DOHH2 (cell line): ENCODE results near the gene BSPRY.

ENCODE experiments used
- H3F3A ChIP-seq: fragments of 200-600 bp; sonication (generic), shearing (Covaris generic); 2 replicates; pipeline ENCODE4 v1.6.0; 2016; ENCODE audit warnings: antibody characterized with exemption, mild to moderate bottlenecking; ENCODE audit not compliant: control insufficient read depth, insufficient read depth
- H3K27ac ChIP-seq: fragments of 200-600 bp; sonication (generic); 2 replicates; pipeline ENCODE4 v1.5.1; 2014; ENCODE audit warnings: low read depth, mild to moderate bottlenecking, low read length, moderate library complexity
- H3K27me3 ChIP-seq: fragments of 200-600 bp; sonication (generic); 2 replicates; pipeline ENCODE4 v1.6.1; 2014; ENCODE audit warnings: mild to moderate bottlenecking, low read length, mixed read lengths; ENCODE audit not compliant: control insufficient read depth
- H3K36me3 ChIP-seq: fragments of 200-600 bp; sonication (generic); 2 replicates; pipeline ENCODE4 v1.6.1; 2014; ENCODE audit warnings: mild to moderate bottlenecking, low read length, moderate library complexity, mixed read lengths; ENCODE audit not compliant: control insufficient read depth
- H3K4me1 ChIP-seq: fragments of 200-600 bp; sonication (generic); 2 replicates; pipeline ENCODE4 v1.6.1; 2014; ENCODE audit warnings: mild to moderate bottlenecking, low read length, mixed read lengths; ENCODE audit not compliant: control insufficient read depth
- H3K4me2 ChIP-seq: fragments of 200-600 bp; sonication (generic); 2 replicates; pipeline ENCODE4 v1.6.0; 2014; ENCODE audit warnings: mild to moderate bottlenecking, low read length, moderate library complexity
- H3K4me3 ChIP-seq: fragments of 200-600 bp; sonication (generic); 2 replicates; pipeline ENCODE4 v1.5.1; 2014; ENCODE audit warnings: mild to moderate bottlenecking, low read length, mixed read lengths
- H3K79me2 ChIP-seq: fragments of 200-600 bp; sonication (generic); 2 replicates; pipeline ENCODE4 v1.6.1; 2014; ENCODE audit warnings: mild to moderate bottlenecking, low read length, mixed read lengths; ENCODE audit not compliant: control insufficient read depth
- H3K9me2 ChIP-seq: fragments of 200-600 bp; sonication (generic); replicated peaks from 2 replicates; pipeline ENCODE4 v1.6.1; 2014; ENCODE audit warnings: mild to moderate bottlenecking, low read length, mixed read lengths; ENCODE audit not compliant: control insufficient read depth
- H3K9me3 ChIP-seq: fragments of 200-600 bp; sonication (generic); 2 replicates; pipeline ENCODE4 v1.6.1; 2014; ENCODE audit warnings: antibody characterized with exemption, low read length, mixed read lengths; ENCODE audit not compliant: control insufficient read depth, insufficient read depth
- H4K20me1 ChIP-seq: fragments of 200-600 bp; sonication (generic); 2 replicates; pipeline ENCODE4 v1.6.0; 2014; ENCODE audit warnings: low read depth, mild to moderate bottlenecking, antibody characterized with exemption, low read length, moderate library complexity; ENCODE audit not compliant: control insufficient read depth, insufficient read depth
- EZH2phosphoT487 ChIP-seq: fragments of 200-600 bp; sonication (generic); IDR thresholded peaks from 2 replicates; pipeline ENCODE4 v1.6.1; 2017; ENCODE audit warnings: borderline replicate concordance, mild to moderate bottlenecking, antibody characterized with exemption, low read length, moderate library complexity, mixed read lengths
- TF ChIP-seq, protein P1 (sequence below): fragments of 200-600 bp; sonication (generic); IDR thresholded peaks from one replicate; pipeline ENCODE4 v1.5.1; 2014; ENCODE audit warnings: antibody characterized with exemption, mild to moderate bottlenecking, low read depth, low read length; ENCODE audit not compliant: poor library complexity, severe bottlenecking

The BSPRY gene

DNA sequence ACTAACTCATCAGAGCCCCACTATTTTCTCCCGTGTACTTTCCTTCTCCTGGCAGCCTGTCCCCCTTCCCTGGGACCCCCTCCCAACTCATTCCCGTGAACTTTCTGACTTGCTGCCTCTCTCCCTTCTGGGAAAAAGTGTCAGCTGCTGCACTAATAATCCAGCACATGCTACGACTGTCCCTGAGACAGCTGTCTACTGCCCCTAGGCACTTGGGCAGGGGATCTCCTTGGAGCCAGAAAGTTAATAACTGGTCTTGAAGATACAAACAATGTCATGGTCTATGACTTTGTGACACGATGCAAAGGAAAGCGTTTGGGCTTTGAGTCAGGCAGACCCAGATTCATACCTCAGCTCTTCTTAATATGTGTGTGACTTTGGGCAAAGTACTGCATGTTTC lies 36.1 kb upstream of the BSPRY start:
- Histone ChIP-seq H3K36me3 (no peaks in the 10 kb centered on the region), H3K4me1 (no peaks in the 10 kb centered on the region), H3K4me3 (no peak overlapping the region), H3K4me2 (no peak overlapping the region), H3K27me3 (peaks cover 10% of the 10 kb centered on the region; the same call in 1 of the 2 replicates), H3K9me3 (no peaks in the 10 kb centered on the region), H4K20me1 (no peaks in the 10 kb centered on the region), H3K79me2 (no peaks in the 10 kb centered on the region), H3K9me2 (no peaks in the 10 kb centered on the region), H3K27ac (no peak overlapping the region), H3F3A (no peaks in the 10 kb centered on the region)
- TF ChIP-seq EZH2phosphoT487, result no peak

DNA sequence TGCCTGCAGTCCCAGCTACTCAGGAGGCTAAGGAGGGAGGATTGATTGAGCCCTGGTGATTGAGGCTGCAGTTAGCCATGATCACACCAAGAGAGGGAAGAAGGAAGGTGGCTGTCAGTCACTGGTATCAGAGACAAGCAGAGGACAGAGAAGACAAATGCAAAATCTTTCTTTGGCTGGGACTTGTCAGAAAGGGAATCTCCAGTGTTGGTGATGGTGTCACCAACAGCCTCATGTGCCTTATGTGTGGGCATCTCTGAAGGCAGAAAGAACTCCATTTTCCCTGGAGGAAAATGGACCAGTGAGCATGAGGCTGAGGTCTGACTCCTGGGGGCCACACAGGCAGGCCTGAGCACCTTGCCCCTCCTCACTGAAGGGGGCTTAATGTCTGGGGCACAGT lies 34.1 kb upstream of the BSPRY start:
- Histone ChIP-seq H4K20me1 (no peaks in the 10 kb centered on the region), H3F3A (no peaks in the 10 kb centered on the region), H3K4me3 (no peak overlapping the region), H3K27ac (no peak overlapping the region), H3K9me3 (no peaks in the 10 kb centered on the region), H3K9me2 (no peaks in the 10 kb centered on the region), H3K27me3 (peaks cover 17% of the 10 kb centered on the region), H3K4me1 (no peaks in the 10 kb centered on the region), H3K79me2 (no peaks in the 10 kb centered on the region), H3K36me3 (no peaks in the 10 kb centered on the region), H3K4me2 (no peak overlapping the region)
- TF ChIP-seq EZH2phosphoT487, result no peak
- TF ChIP-seq, protein P1, sequence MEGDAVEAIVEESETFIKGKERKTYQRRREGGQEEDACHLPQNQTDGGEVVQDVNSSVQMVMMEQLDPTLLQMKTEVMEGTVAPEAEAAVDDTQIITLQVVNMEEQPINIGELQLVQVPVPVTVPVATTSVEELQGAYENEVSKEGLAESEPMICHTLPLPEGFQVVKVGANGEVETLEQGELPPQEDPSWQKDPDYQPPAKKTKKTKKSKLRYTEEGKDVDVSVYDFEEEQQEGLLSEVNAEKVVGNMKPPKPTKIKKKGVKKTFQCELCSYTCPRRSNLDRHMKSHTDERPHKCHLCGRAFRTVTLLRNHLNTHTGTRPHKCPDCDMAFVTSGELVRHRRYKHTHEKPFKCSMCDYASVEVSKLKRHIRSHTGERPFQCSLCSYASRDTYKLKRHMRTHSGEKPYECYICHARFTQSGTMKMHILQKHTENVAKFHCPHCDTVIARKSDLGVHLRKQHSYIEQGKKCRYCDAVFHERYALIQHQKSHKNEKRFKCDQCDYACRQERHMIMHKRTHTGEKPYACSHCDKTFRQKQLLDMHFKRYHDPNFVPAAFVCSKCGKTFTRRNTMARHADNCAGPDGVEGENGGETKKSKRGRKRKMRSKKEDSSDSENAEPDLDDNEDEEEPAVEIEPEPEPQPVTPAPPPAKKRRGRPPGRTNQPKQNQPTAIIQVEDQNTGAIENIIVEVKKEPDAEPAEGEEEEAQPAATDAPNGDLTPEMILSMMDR, result no peak

DNA sequence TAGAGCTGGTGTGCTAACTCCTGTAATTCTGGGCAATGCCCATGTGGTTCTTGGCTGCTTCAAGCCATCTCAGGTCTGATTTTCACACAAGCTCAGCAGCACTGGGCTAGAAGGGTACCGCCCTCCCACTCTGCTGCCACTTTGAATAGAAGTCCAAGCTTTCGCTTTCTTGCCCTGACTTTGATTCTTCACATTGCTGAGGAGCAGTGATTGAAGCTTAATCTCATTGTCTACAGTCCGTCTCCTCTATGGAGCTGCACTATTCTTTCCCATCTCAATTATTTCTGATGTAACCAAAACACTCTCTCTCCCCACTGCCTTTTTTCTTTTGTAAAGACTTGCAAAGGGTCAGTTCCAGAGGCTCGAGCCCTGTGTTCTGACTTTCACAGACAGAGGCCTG lies 33.3 kb upstream of the BSPRY start:
- Histone ChIP-seq H3K9me2 (no peaks in the 10 kb centered on the region), H3K9me3 (no peaks in the 10 kb centered on the region), H3K4me1 (no peaks in the 10 kb centered on the region), H3K36me3 (no peaks in the 10 kb centered on the region), H3K79me2 (no peaks in the 10 kb centered on the region), H3K4me3 (no peak overlapping the region), H3K27me3 (peaks cover 17% of the 10 kb centered on the region), H4K20me1 (no peaks in the 10 kb centered on the region), H3F3A (no peaks in the 10 kb centered on the region), H3K4me2 (no peak overlapping the region), H3K27ac (no peak overlapping the region)
- TF ChIP-seq EZH2phosphoT487, result no peak
- TF ChIP-seq, protein P1, result no peak

DNA sequence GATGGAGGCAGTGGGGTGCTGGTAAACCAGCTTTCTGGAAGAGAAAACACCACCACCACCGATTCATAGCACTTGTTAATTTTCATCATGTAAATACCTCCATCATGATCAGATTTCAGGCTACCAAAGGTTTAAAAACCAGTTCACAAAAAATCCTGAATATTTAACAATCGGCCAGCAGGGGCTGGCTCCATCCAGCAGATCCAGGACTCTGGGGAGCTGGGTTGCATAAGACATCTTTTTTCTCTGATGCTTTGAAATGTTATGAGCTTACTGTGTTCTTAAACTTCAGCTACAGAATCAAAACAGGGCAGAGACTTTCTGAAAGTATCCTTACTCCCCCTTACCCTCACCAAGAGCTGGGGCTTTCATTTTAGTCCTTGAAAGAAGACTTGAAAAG lies 31.6 kb upstream of the BSPRY start:
- Histone ChIP-seq H3K9me3 (no peaks in the 10 kb centered on the region), H3F3A (no peaks in the 10 kb centered on the region), H3K4me2 (no peak overlapping the region), H4K20me1 (no peaks in the 10 kb centered on the region), H3K4me3 (no peak overlapping the region), H3K4me1 (no peaks in the 10 kb centered on the region), H3K9me2 (no peaks in the 10 kb centered on the region), H3K79me2 (no peaks in the 10 kb centered on the region), H3K36me3 (no peaks in the 10 kb centered on the region), H3K27ac (no peak overlapping the region), H3K27me3 (peaks cover 27% of the 10 kb centered on the region)
- TF ChIP-seq, protein P1, result no peak
- TF ChIP-seq EZH2phosphoT487, result no peak
